ENCODE data around the gene GRM1. TPM values are rescaled to one million over a fixed set of nuclear protein-coding genes. Genes with fewer than 3 reads are reported as not detected.

GRM1 gene
- total RNA-seq, 4 donors from 2014 or later = 0.10 TPM; not detected in 3

- intact Hi-C loops (cut with DNase I; ENCODE audit: low total_unique reads) = no loop called here
- no peak overlapping the region for H3K4me3 ChIP-seq (ENCODE audit: low read depth, poor library complexity, severe bottlenecking)
- 90 to 93% methylated on average over 3 of the region's 3 CpGs for WGBS, 2 donors
- TF ChIP-seq POLR2A (IDR thresholded peaks at IDR 0.05) (no peak), CTCF (IDR thresholded peaks at IDR 0.05) (no peak)
- DNase-seq (ENCODE audit: low spot score in 2 of 2) = no peak
Observed at GRCh38 chr6:146484411-146484810, 455.5 kb downstream of the GRM1 start.

Other genes starting within 250 kb of the GRM1 start
- 1 to 10 TPM; 4.0 to 7.1 (median 4.8) TPM for gene FBXO30, start 214.3 kb upstream of the GRM1 start, total RNA-seq
- gene SHPRH, start 64.7 kb upstream of the GRM1 start, total RNA-seq = 10 to 100 TPM; 22.5 to 30.3 (median 25.8) TPM

Data from lower leg skin (tissue), 4 donors.